Measurements from ENCODE around the gene NLRP2B. TPM values are rescaled to one million over a fixed set of nuclear protein-coding genes. Genes with fewer than 3 reads are reported as not detected.

The NLRP2B gene
- total and polyA plus RNA-seq, 2 experiments from 2014 or later = 0.24 TPM; not detected in 1

GRCh38 chrX:57674861-57675260 lies 5.2 kb downstream of the NLRP2B start:
- no peak overlapping the region for H3K4me3 ChIP-seq
- no peaks in the 10 kb centered on the region for H3K4me1 ChIP-seq (ENCODE audit: low read depth)
- no peaks in the 10 kb centered on the region for H3K36me3 ChIP-seq
- no peaks in the 10 kb centered on the region for H3K9me3 ChIP-seq (ENCODE audit: low read depth)
- no peak for DNase-seq (ENCODE audit: low read depth in 1 of 2, low spot score in 1 of 2)
- H3K27ac ChIP-seq = no peak overlapping the region
- H3K27me3 ChIP-seq = no peaks in the 10 kb centered on the region
- TF ChIP-seq CTCF (IDR thresholded peaks at IDR 0.05; ENCODE audit: low read depth, low read length) = no peak

- no peak for DNase-seq (ENCODE audit: low read depth in 1 of 2, low spot score in 1 of 2)
- no peak for TF ChIP-seq CTCF (IDR thresholded peaks at IDR 0.05; ENCODE audit: low read depth, low read length)
- H3K27ac ChIP-seq = no peak overlapping the region
- no peak overlapping the region for H3K4me3 ChIP-seq
- no peaks in the 10 kb centered on the region for H3K4me1 ChIP-seq (ENCODE audit: low read depth)
- no peaks in the 10 kb centered on the region for H3K27me3 ChIP-seq
- H3K9me3 ChIP-seq (ENCODE audit: low read depth) = no peaks in the 10 kb centered on the region
- no peaks in the 10 kb centered on the region for H3K36me3 ChIP-seq
These were observed 10.1 kb downstream of the NLRP2B start for GRCh38 chrX:57669961-57670360.

GRCh38 chrX:57667010-57667409 lies 13.1 kb downstream of the NLRP2B start:
- no peak overlapping the region for H3K4me3 ChIP-seq
- no peak for DNase-seq (ENCODE audit: low read depth in 1 of 2, low spot score in 1 of 2)
- no peak overlapping the region for H3K27ac ChIP-seq
- H3K27me3 ChIP-seq = no peaks in the 10 kb centered on the region
- no peaks in the 10 kb centered on the region for H3K36me3 ChIP-seq
- H3K9me3 ChIP-seq (ENCODE audit: low read depth) = no peaks in the 10 kb centered on the region
- TF ChIP-seq CTCF (IDR thresholded peaks at IDR 0.05; ENCODE audit: low read depth, low read length) = no peak
- H3K4me1 ChIP-seq (ENCODE audit: low read depth) = no peaks in the 10 kb centered on the region

GRCh38 chrX:57655065-57655464 lies 25.0 kb downstream of the NLRP2B start:
- DNase-seq (ENCODE audit: low read depth in 1 of 2, low spot score in 1 of 2) = no peak
- no peaks in the 10 kb centered on the region for H3K9me3 ChIP-seq (ENCODE audit: low read depth)
- TF ChIP-seq CTCF (IDR thresholded peaks at IDR 0.05; ENCODE audit: low read depth, low read length) = no peak
- H3K36me3 ChIP-seq = no peaks in the 10 kb centered on the region
- no peak overlapping the region for H3K27ac ChIP-seq
- H3K4me3 ChIP-seq = no peak overlapping the region
- H3K27me3 ChIP-seq = no peaks in the 10 kb centered on the region
- H3K4me1 ChIP-seq (ENCODE audit: low read depth) = no peaks in the 10 kb centered on the region

GRCh38 chrX:57652705-57653104 lies 27.4 kb downstream of the NLRP2B start:
- Histone ChIP-seq H3K27ac (no peak overlapping the region), H3K9me3 (ENCODE audit: low read depth) (no peaks in the 10 kb centered on the region), H3K36me3 (no peaks in the 10 kb centered on the region), H3K27me3 (no peaks in the 10 kb centered on the region), H3K4me1 (ENCODE audit: low read depth) (no peaks in the 10 kb centered on the region), H3K4me3 (no peak overlapping the region)
- no peak for TF ChIP-seq CTCF (IDR thresholded peaks at IDR 0.05; ENCODE audit: low read depth, low read length)
- no peak for DNase-seq (ENCODE audit: low read depth in 1 of 2, low spot score in 1 of 2)

Measured in cardiac muscle cell (in vitro differentiated cells and primary cell).